ENCODE measurements around the gene DGKZ.
A peak's percentile ranks its signal among the peaks of the same experiment; 100 is the strongest.

The DGKZ gene

GRCh38 chr11:46351148-46351547, 3.9 kb downstream of the DGKZ start:
- no peak for TF ChIP-seq CTCF (IDR thresholded peaks at IDR 0.05; ENCODE audit: low read depth, low read length, missing control alignments)
- no peak overlapping the region for H3K4me3 ChIP-seq (ENCODE audit: low read depth, low read length)
- in situ Hi-C loops (cut with HindIII; ENCODE audit: low sequenced_read_pairs), result no loop called here
- DNase-seq (ENCODE audit: low read depth), result no peak

- no peak for TF ChIP-seq CTCF (IDR thresholded peaks at IDR 0.05; ENCODE audit: low read depth, low read length, missing control alignments)
- in situ Hi-C loops (cut with HindIII; ENCODE audit: low sequenced_read_pairs), result no loop called here
- no peak for DNase-seq (ENCODE audit: low read depth)
- no peak overlapping the region for H3K4me3 ChIP-seq (ENCODE audit: low read depth, low read length)
Observed at GRCh38 chr11:46351606-46352005, 4.3 kb downstream of the DGKZ start.

GRCh38 chr11:46352063-46352841, 5.0 kb downstream of the DGKZ start:
- peak; percentile 76 for TF ChIP-seq CTCF (IDR thresholded peaks at IDR 0.05; ENCODE audit: low read depth, low read length, missing control alignments)
- DNase-seq (ENCODE audit: low read depth), result no peak
- in situ Hi-C loops (cut with HindIII; ENCODE audit: low sequenced_read_pairs), result no loop called here
- H3K4me3 ChIP-seq (ENCODE audit: low read depth, low read length), result no peak overlapping the region

GRCh38 chr11:46353698-46354097, 6.4 kb downstream of the DGKZ start:
- TF ChIP-seq CTCF (IDR thresholded peaks at IDR 0.05; ENCODE audit: low read depth, low read length, missing control alignments), result no peak
- DNase-seq (ENCODE audit: low read depth), result no peak
- in situ Hi-C loops (cut with HindIII; ENCODE audit: low sequenced_read_pairs), result no loop called here
- H3K4me3 ChIP-seq (ENCODE audit: low read depth, low read length), result no peak overlapping the region

GRCh38 chr11:46356924-46357482, 9.7 kb downstream of the DGKZ start:
- no peak overlapping the region for H3K4me3 ChIP-seq (ENCODE audit: low read depth, low read length)
- TF ChIP-seq CTCF (IDR thresholded peaks at IDR 0.05; ENCODE audit: low read depth, low read length, missing control alignments), result no peak
- DNase-seq (ENCODE audit: low read depth), result no peak
- in situ Hi-C loops (cut with HindIII; ENCODE audit: low sequenced_read_pairs), result no loop called here

- no peak overlapping the region for H3K4me3 ChIP-seq (ENCODE audit: low read depth, low read length)
- in situ Hi-C loops (cut with HindIII; ENCODE audit: low sequenced_read_pairs), result no loop called here
- no peak for DNase-seq (ENCODE audit: low read depth)
- no peak for TF ChIP-seq CTCF (IDR thresholded peaks at IDR 0.05; ENCODE audit: low read depth, low read length, missing control alignments)
Observed at GRCh38 chr11:46357483-46357936, 10.2 kb downstream of the DGKZ start.
